ENCODE data around the gene DPH5. TPM values are rescaled to one million over a fixed set of nuclear protein-coding genes. Genes with fewer than 3 reads are reported as not detected.

DPH5 gene
- total and polyA plus RNA-seq, 2 of the 4 experiments (the other 2 are of a cell fraction), result 32.3 to 42.0 TPM

DNA sequence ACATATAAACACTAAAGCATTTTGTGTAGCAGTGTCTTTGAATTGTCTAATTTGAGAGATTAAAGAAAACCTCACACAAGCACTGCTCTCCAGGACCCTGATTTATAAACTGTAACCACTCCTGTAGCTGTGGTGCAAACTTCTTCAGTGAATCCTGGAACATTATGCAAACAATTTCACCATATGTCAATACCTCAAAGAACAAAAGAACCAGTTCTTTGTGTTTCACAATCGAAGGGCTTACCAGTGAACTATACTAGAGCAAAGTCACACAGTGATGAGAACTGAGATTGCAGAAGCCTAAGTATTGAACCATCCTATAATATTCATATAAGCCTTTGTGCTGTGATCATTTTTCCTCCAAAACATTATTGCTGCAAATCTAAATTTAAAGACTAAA, 21.5 kb downstream of the DPH5 start:
- H4K8ac ChIP-seq (ENCODE audit: low read depth in 2 of 2, low read length in 2 of 2), result no peak overlapping the region
- peak; percentile 34 for DNase-seq
- ChIA-PET POLR2A (ENCODE audit: unreplicated experiment) (no interaction called here), CTCF (interaction anchor here (0.6 kb wide), 1 partner anchor 171 kb away, joined by 4 read pairs; no protein-coding TSS in a partner anchor)
- no peak overlapping the region for H2AFZ ChIP-seq (replicated peaks; ENCODE audit: low read length, poor library complexity)
- no peak overlapping the region for H2BK120ac ChIP-seq (ENCODE audit: low read depth, low read length)
- no peak overlapping the region for H3K9ac ChIP-seq (ENCODE audit: low read depth, low read length)
- no peak overlapping the region for H3K23ac ChIP-seq (ENCODE audit: low read depth, low read length)
- no peak overlapping the region for H3K4me2 ChIP-seq (ENCODE audit: low read depth, low read length)
- no peak overlapping the region for H3K4me3 ChIP-seq (ENCODE audit: insufficient read depth, low read depth, low read length)
- no peak overlapping the region for H2AK5ac ChIP-seq (ENCODE audit: low read depth, low read length)
- H3K9me3 ChIP-seq (ENCODE audit: control insufficient read depth, insufficient read depth, low read length), result no peaks in the 10 kb centered on the region
- no peak for ATAC-seq (ENCODE audit: low read depth)
- H2BK15ac ChIP-seq (ENCODE audit: low read depth, low read length), result no peak overlapping the region
- peaks cover 7% of the 10 kb centered on the region; the same call in 1 of the 2 replicates for H3K9me1 ChIP-seq (ENCODE audit: insufficient read depth, low read length)
- no peaks in the 10 kb centered on the region for H4K20me1 ChIP-seq (ENCODE audit: insufficient read depth, low read length)
- H3K18ac ChIP-seq (ENCODE audit: low read depth, low read length), result peak overlapping the region; percentile 14; the same call in 1 of the 2 replicates
- intact Hi-C loops (cut with micrococcal nuclease), result no loop called here
- H3K27me3 ChIP-seq (ENCODE audit: control insufficient read depth, insufficient read depth, low read length), result no peaks in the 10 kb centered on the region
- H4K5ac ChIP-seq (ENCODE audit: low read depth, low read length), result no peak overlapping the region
- H3K4ac ChIP-seq (ENCODE audit: low read depth, low read length), result no peak overlapping the region
- no peak overlapping the region for H3K56ac ChIP-seq (ENCODE audit: extremely low read depth, insufficient read depth, low read length)
- dilution Hi-C loops (cut with HindIII; ENCODE audit: low sequenced_read_pairs, unreplicated experiment), result no loop called here
- H3K79me1 ChIP-seq (ENCODE audit: low read depth in 1 of 2, low read length in 2 of 2), result 0 out of 4 replicates have a peak, but pooled peaks cover 0 to 8% of the 10 kb centered on the region in 2 experiments
- no peak overlapping the region for H4K91ac ChIP-seq (ENCODE audit: insufficient read depth, low read depth, low read length)
- in situ Hi-C loops (cut with MboI; ENCODE audit: low sequenced_read_pairs), result no loop called here
- H3K27ac ChIP-seq (ENCODE audit: insufficient read depth, low read length), result peak overlapping the region; percentile 33; the same call in 1 of the 2 replicates
- BruUV-seq (replicated peaks), result no TSS peak
- WGBS, 2 experiments (ENCODE audit: extremely low coverage in 2 of 2, insufficient read length in 1 of 2), result no CpG with 5 or more reads among the region's 1 CpG
- peak; percentile 52 for TF ChIP-seq CEBPB (IDR thresholded peaks at IDR 0.05; ENCODE audit: low read depth, low read length)
- TF ChIP-seq RFX5 (IDR thresholded peaks at IDR 0.05; ENCODE audit: low read depth, low read length), result no peak
- H2BK20ac ChIP-seq (ENCODE audit: low read depth, low read length), result peak overlapping the region; percentile 26; the same call in 1 of the 2 replicates
- no peak overlapping the region for H3K14ac ChIP-seq (replicated peaks; ENCODE audit: low read depth, low read length)
- H3K36me3 ChIP-seq (ENCODE audit: control insufficient read depth, insufficient read depth, low read length), result peaks cover 3% of the 10 kb centered on the region
- no peak overlapping the region for H2BK5ac ChIP-seq (ENCODE audit: low read depth, low read length, poor library complexity, severe bottlenecking)
- H2AK9ac ChIP-seq (replicated peaks; ENCODE audit: low read depth, low read length, poor library complexity), result no peak overlapping the region
- peaks cover 10% of the 10 kb centered on the region; the same call in 1 of the 2 replicates for H3K4me1 ChIP-seq (ENCODE audit: control insufficient read depth, insufficient read depth, low read length)
